HL-60/S4 treated with phorbol 12-myristate 13-acetate at 8.2 ng/mL for 4 days and 3 days (cell line): ENCODE data around the gene PPARGC1A.

Experiments used
- in situ Hi-C: fragments of 300-500 bp; cut with MboI; formaldehyde crosslinking; loops from 2 replicates; pipeline ENCODE4 v1.15.0; 2022; ENCODE audit warnings: low sequenced_read_pairs

PPARGC1A gene

GRCh38 chr4:23884261-23884660 is 5.6 kb downstream of the PPARGC1A start:
- in situ Hi-C loops, result no loop called here

- in situ Hi-C loops, result no loop called here
Measured at GRCh38 chr4:23882976-23883531, 6.8 kb downstream of the PPARGC1A start.

- in situ Hi-C loops, result no loop called here
Measured at GRCh38 chr4:23881674-23882337, 8.0 kb downstream of the PPARGC1A start.

GRCh38 chr4:23881052-23881501 is 8.8 kb downstream of the PPARGC1A start:
- in situ Hi-C loops, result no loop called here

GRCh38 chr4:23878912-23879732 is 10.7 kb downstream of the PPARGC1A start:
- in situ Hi-C loops, result no loop called here

GRCh38 chr4:23878246-23878891 is 11.5 kb downstream of the PPARGC1A start:
- in situ Hi-C loops, result no loop called here

- in situ Hi-C loops, result no loop called here
Measured at GRCh38 chr4:23877758-23878229, 12.1 kb downstream of the PPARGC1A start.

GRCh38 chr4:23876418-23877089 is 13.3 kb downstream of the PPARGC1A start:
- in situ Hi-C loops, result no loop called here

GRCh38 chr4:23875317-23875716 is 14.5 kb downstream of the PPARGC1A start:
- in situ Hi-C loops, result no loop called here

- in situ Hi-C loops, result no loop called here
Measured at GRCh38 chr4:23874536-23874901, 15.3 kb downstream of the PPARGC1A start.

- in situ Hi-C loops, result no loop called here
Measured at GRCh38 chr4:23873717-23874535, 15.9 kb downstream of the PPARGC1A start.

- in situ Hi-C loops, result no loop called here
Measured at GRCh38 chr4:23871426-23871825, 18.4 kb downstream of the PPARGC1A start.

GRCh38 chr4:23866450-23867075 is 23.3 kb downstream of the PPARGC1A start:
- in situ Hi-C loops, result no loop called here

- in situ Hi-C loops, result no loop called here
Measured at GRCh38 chr4:23861897-23862296, 27.9 kb downstream of the PPARGC1A start.

- in situ Hi-C loops, result no loop called here
Measured at GRCh38 chr4:23860919-23861318, 28.9 kb downstream of the PPARGC1A start.

- in situ Hi-C loops, result no loop called here
Measured at GRCh38 chr4:23857367-23857959, 32.4 kb downstream of the PPARGC1A start.

GRCh38 chr4:23856630-23857029 is 33.2 kb downstream of the PPARGC1A start:
- in situ Hi-C loops, result no loop called here

- in situ Hi-C loops, result no loop called here
Measured at GRCh38 chr4:23855912-23856605, 33.8 kb downstream of the PPARGC1A start.
